ENCODE results near the gene CPPED1.

- TF ChIP-seq ZNF384 (IDR thresholded peaks at IDR 0.05), result no peak
- TF ChIP-seq FOXM1 (IDR thresholded peaks at IDR 0.05; ENCODE audit: borderline replicate concordance), result no peak
- TF ChIP-seq LEF1 (IDR thresholded peaks at IDR 0.05; ENCODE audit: borderline replicate concordance), result no peak
- TF ChIP-seq HDGF (IDR thresholded peaks at IDR 0.05; ENCODE audit: borderline replicate concordance), result no peak
- no peak for TF ChIP-seq BHLHE40 (IDR thresholded peaks at IDR 0.05; ENCODE audit: borderline replicate concordance)
- no peak for TF ChIP-seq L3MBTL2 (conservative IDR thresholded peaks at IDR 0.05)
- TF ChIP-seq SUZ12 (IDR thresholded peaks at IDR 0.05), result no peak
- TF ChIP-seq TARDBP (IDR thresholded peaks at IDR 0.05), result no peak
These were observed 63.9 kb downstream of the CPPED1 start for GRCh38 chr16:12739738-12740137.

Measured in HEK293T (cell line).